ENCODE data around the gene BMPR1B.

DNA sequence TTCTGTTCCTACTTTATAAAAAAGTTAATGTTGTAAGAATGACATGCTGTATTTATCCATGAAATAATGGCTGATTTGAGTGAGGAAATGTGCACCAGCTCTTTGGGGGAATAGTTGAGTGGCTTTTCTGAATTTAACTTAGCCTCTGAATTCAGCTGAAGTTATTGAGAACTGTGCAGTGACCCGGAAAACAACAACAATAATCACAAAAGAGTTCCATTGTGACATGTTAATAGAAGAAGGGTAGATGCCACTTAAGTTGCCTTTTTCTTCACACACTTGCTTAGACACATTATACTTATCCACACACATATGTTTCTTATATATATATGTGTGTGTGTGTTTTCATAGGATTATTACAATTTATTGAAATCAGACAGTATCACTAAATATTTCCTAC, 301.2 kb downstream of the BMPR1B start:
- TF ChIP-seq POLR2AphosphoS5 (IDR thresholded peaks at IDR 0.05; ENCODE audit: low read depth, low read length): no peak
- no peak for TF ChIP-seq POLR2A (IDR thresholded peaks at IDR 0.05; ENCODE audit: low read depth, low read length)
- no peak for TF ChIP-seq TAF1 (IDR thresholded peaks at IDR 0.05; ENCODE audit: low read depth, low read length)
- TF ChIP-seq SPI1 (IDR thresholded peaks at IDR 0.05; ENCODE audit: low read depth, low read length): no peak

Data from GM12891 (cell line).